PFSK-1 (cell line): ENCODE data around the gene IL4I1.

Experiments
- FOXP2 ChIP-seq: optimal IDR thresholded peaks from 2 replicates; pipeline ENCODE3; 2011; ENCODE audit warnings: borderline replicate concordance, control low read depth, inconsistent platforms; ENCODE audit not compliant: insufficient read depth; ENCODE audit errors: extremely low read length, extremely low read depth
- POLR2AphosphoS5 ChIP-seq: IDR thresholded peaks from 2 replicates; pipeline ENCODE4 v1.6.1; 2012; ENCODE audit warnings: low read depth, mild to moderate bottlenecking, control low read depth, low read length, moderate library complexity
- SIN3A ChIP-seq: IDR thresholded peaks from 2 replicates; pipeline ENCODE4 v1.6.1; 2012; ENCODE audit warnings: mild to moderate bottlenecking, low read length, moderate library complexity, borderline replicate concordance; ENCODE audit not compliant: insufficient read depth

GRCh38 chr19:49861107-49861506 lies 35.6 kb downstream of the IL4I1 start:
- TF ChIP-seq POLR2AphosphoS5, result peak; percentile 9; the same call in 1 of the 2 replicates
- TF ChIP-seq FOXP2, result no peak
- TF ChIP-seq SIN3A, result no peak
